GM18526 (cell line): Measurements from ENCODE around the gene NPLOC4.

Experiments used
- POLR2A ChIP-seq: IDR thresholded peaks from 3 replicates; pipeline ENCODE4 v1.6.1; 2011; ENCODE audit not compliant: insufficient read length; ENCODE audit errors: extremely low read depth

NPLOC4 gene

DNA sequence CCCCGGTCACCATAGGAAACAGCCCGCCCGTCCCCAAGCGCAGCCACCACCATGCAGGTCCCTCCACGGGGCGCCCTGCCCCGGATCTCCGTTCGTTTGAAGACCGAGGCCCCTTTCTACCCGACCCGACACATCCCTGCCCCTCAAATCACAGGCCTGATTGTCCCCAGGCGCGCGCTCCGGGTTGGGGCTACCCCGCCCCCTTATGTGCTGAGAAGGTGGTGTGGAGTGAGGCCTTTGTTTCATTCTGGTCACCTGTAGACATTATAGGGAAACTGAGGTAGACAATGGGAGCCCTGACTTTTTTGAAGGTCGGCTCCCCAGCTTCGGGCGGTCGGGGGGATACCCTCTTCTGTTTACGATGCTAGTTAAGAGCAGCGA lies 123.5 kb downstream of the NPLOC4 start:
- peak; percentile 57 for TF ChIP-seq POLR2A

DNA sequence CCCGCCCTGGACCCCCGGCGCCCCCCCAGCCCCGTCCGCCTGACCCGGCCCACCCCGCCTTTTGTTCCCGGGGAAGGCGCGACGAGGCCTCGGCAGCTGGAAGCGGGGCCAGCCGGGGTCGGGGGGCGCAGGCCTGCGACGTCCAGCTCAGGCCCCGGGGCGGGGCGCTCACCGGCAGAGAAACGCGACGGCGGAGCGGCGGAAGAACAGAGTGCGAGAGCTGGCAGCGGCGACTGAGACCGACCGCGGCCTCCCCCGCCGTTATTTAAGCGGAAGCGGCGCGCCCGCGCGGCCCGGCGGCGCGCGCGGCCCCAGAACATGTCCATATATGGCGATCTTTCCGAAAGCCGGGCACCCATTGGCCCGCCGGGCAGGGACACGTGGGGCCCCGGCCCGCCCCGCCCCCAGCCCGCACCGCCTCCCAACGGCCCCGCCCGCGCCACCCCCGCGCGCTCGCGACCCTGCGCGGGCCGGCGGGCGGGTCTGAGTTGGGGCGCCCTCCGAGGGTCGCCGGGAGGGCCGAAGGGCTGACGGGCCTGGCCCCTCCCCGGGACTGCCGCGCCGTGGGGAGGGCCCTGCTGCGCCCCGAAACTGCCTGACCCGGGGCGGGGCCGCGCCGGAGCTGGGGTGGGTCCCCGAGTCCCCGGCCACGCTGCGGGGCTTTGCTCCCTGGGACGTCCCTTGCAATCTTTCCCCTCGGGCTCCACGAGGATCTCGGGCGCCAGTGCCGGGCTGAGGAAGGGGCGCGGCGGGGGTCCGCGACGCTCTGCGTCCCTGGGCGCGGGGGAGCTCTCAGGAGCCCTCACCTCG lies 124.1 kb downstream of the NPLOC4 start, which contains the start of gene ACTG1:
Gene ACTG1 (minus strand): TSS at position 238 of the 810 bp plus-strand sequence. CDS start 445 bp downstream, outside the sequence.
- TF ChIP-seq POLR2A = peak; percentile 100

DNA sequence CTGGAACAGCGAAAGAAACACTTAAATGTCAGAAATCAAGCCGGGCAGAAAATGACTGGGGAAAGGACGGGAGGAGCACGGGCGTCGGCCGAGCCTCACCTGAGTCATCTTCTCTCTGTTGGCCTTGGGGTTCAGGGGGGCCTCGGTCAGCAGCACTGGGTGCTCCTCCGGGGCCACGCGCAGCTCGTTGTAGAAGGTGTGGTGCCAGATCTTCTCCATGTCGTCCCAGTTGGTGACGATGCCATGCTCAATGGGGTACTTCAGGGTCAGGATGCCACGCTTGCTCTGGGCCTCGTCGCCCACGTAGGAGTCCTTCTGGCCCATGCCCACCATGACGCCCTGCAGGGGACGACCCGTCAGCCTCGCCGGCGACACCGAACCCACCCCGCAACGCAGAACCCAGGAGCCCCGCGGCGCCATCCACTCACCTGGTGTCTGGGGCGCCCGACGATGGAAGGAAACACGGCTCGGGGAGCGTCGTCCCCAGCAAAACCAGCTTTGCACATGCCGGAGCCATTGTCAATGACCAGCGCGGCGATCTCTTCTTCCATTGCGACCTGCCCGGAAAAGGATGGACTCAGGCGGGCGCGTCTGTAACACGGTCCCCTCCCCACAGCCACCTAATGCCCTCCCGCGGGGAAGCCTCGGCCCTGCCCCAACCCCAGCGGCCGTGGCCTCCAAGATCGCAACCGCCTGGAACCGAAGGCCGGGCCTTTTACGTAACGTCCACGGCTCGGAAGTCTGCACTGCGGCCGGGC lies 124.9 kb downstream of the NPLOC4 start:
- peak; percentile 32 for TF ChIP-seq POLR2A

DNA sequence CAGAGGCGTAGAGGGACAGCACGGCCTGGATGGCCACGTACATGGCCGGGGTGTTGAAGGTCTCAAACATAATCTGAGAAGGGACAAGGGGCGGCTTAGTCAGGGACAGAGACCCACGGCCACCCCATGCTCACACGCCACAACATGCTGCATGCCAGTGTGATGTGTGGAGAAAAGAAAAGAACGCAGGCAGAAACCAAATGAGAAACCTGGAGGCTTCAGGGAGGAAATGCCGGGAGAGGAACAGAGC lies 125.4 kb downstream of the NPLOC4 start:
- TF ChIP-seq POLR2A = no peak

DNA sequence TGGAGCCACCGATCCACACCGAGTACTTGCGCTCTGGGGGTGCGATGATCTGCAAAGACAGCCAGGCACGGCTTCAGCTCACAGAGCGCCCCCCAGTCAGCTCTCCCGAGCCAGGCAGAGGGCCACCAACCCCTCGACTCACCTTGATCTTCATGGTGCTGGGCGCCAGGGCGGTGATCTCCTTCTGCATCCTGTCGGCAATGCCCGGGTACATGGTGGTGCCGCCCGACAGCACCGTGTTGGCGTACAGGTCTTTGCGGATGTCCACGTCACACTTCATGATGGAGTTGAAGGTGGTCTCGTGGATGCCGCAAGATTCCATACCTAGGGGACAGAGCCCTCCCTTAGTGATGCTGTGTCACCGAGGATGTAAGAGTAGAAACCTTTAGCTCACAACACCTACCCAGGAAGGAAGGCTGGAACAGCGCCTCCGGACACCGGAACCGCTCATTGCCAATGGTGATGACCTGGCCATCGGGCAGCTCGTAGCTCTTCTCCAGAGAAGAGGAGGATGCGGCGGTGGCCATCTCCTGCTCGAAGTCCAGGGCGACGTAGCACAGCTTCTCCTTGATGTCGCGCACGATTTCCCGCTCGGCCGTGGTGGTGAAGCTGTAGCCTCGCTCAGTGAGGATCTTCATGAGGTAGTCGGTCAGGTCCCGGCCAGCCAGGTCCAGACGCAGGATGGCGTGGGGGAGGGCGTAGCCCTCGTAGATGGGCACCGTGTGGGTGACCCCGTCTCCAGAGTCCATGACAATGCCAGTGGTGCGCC lies 125.9 kb downstream of the NPLOC4 start:
- peak; percentile 50 for TF ChIP-seq POLR2A

DNA sequence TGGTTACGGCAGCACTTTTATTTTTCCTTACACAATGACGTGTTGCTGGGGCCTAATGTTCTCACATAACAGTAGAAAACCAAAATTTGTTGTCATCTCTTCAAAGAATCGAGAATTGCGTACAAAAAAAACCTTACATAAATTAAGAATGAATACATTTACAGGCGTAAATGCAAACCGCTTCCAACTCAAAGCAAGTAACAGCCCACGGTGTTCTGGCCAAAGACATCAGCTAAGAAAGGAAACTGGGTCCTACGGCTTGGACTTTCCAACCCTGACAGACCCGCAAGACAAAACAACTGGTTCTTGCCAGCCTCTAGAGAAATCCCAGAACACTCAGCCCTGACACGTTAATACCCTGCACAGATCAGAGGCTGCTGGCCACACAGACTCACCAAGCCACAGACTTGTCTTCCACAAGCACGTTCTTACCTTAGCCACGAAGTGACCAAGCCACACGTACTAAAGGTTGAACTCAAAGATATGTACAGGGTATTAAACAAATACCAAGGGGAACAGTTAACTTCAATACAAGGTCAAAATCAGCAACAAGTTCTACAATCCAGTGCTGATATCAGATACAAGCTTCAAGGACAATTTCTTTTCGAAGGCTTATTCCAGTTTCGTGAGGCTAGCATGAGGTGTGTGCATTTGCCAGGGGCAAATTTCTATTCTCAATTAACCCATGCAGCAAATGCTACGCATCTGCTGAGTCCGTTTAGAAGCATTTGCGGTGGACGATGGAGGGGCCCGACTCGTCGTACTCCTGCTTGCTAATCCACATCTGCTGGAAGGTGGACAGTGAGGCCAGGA lies 126.7 kb downstream of the NPLOC4 start:
- TF ChIP-seq POLR2A = no peak

DNA sequence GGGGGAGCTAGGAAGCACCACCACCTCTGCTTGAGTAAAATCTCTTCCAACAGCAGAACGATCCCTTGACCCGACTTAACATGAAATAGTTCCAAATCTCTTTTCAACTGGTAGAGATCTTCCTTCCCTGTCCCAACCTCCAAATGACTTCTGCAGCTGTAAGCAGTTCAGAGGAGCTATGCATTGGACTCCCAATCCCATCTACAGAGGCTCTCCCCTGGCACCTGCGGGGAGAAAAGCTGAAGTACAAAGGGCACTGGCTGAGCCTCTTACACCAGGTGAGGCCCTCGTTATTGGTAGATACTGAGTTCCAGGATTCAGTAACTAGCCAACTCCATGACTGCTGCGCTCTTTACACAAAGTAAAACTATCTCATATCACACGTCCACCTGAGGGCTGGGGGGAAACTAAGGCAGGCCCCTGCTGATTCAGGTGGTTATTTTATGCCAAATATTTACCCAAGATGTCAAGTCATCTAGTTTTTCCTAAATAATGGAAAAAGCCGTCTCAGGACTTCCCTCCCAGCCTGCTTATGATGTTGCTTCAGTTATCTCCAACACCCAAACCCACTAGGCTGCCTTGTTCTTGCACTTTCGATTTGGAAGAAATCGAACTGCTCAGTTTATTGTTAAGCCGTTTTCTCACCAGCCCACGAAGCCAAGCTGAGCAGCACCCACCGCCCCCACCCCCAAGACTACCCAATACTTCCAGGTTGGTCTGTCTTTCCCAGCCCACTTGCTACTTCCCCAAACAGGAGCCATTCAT lies 127.5 kb downstream of the NPLOC4 start:
- no peak for TF ChIP-seq POLR2A

DNA sequence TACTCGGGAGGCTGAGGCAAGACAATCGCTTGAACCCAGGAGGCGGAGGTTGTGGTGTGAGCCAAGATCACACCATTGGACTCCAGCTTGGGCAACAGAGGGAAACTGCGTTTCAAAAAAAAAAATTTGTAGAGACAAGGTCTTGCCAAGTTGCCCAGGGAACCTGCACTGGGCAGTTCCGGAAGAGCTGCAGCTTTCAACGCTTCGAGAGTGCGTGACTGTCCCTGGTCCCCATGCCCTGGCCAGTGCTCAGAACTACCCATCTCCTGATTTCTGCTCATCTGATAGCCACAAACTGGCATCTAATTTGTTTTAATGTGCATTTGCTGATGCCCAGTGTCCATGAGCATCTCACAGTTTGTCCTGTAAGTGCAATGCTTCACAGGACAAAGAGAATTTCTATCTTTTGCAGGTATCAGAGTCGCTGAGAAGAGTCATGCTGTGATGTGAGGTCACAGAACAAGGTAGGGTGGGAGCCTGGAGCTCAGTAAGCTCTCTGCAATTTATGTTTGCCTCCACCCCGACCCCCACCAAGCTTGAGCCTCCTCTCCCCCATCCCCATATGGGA lies 128.2 kb downstream of the NPLOC4 start:
- TF ChIP-seq POLR2A = peak; percentile 10
